Naive thymus-derived CD8-positive, alpha-beta T cell (primary cell): ENCODE results near the gene NONO. TPM values are rescaled to one million over a fixed set of nuclear protein-coding genes. Genes with fewer than 3 reads are reported as not detected.
A peak's percentile ranks its signal among the peaks of the same experiment; 100 is the strongest.
"Not testable (repeated sequence)": the region's sequence is repeated elsewhere in the genome, so short reads cannot be mapped to it uniquely, and the experiment has no call there.

Experiments
- ATAC-seq, 2 donors: fragments of 150-1000 bp; cut with Tn5 transposase in 1 of 2; sonication (Bioruptor Pico), chemical (Tn5 transposase) in 1 of 2; 1 replicate in 1 of 2; 2 replicates in 1 of 2; pipeline ENCODE4 v1.10.0; 2021; ENCODE audit warnings: mild to moderate bottlenecking in 2 of 2, moderate library complexity in 2 of 2
- POLR2A ChIA-PET: fragments of 350-600 bp; sonication (Branson Sonifier 250); formaldehyde crosslinking; loops from one replicate; lab custom pipeline; 2021; ENCODE audit warnings: antibody characterized with exemption; lab: Charles Lee
- DNase-seq, 10 donors: peaks; one replicate each; pipeline versions ENCODE4 v3.0.0 to v3.0.0-alpha.2; 2020 to 2022
- H3K27ac Mint-ChIP-seq, 10 donors: one replicate each; pipeline ENCODE4 v1.8.0; 2020 to 2022; ENCODE audit warnings: mild to moderate bottlenecking in 10 of 10, mixed read lengths in 10 of 10, moderate library complexity in 4 of 10, inconsistent platforms in 1 of 10
- H3K27me3 Mint-ChIP-seq, 5 donors: one replicate each; pipeline ENCODE4 v1.8.0; 2021 to 2022; ENCODE audit warnings: mixed read lengths in 5 of 5
- H3K36me3 Mint-ChIP-seq, 3 donors: one replicate each; pipeline ENCODE4 v1.8.0; 2020 to 2022; ENCODE audit warnings: mixed read lengths in 3 of 3, mild to moderate bottlenecking in 2 of 3, inconsistent platforms in 1 of 3
- H3K4me1 Mint-ChIP-seq, 4 donors: one replicate each; pipeline ENCODE4 v1.8.0; 2021 to 2022; ENCODE audit warnings: mixed read lengths in 4 of 4
- H3K4me3 Mint-ChIP-seq, 10 donors: one replicate each; pipeline ENCODE4 v1.8.0; 2020 to 2022; ENCODE audit warnings: mild to moderate bottlenecking in 10 of 10, mixed read lengths in 10 of 10, moderate library complexity in 6 of 10, inconsistent platforms in 1 of 10
- H3K9me3 Mint-ChIP-seq, 9 donors: one replicate each; pipeline ENCODE4 v1.8.0; 2020 to 2022; ENCODE audit warnings: mixed read lengths in 9 of 9, mild to moderate bottlenecking in 3 of 9, inconsistent platforms in 1 of 9, moderate library complexity in 1 of 9
- polyA plus RNA-seq, 3 donors: library from polyadenylated mRNA; unstranded; fragments of 300-500 nt; fragmentation: Illumina TruSeq; gene quantifications; one replicate each; pipeline ENCODE4 v1.2.3, GENCODE V29; 2021
- total RNA-seq, 8 experiments: library from RNA in 2 of 8; stranded (reverse) in 2 of 8; gene quantifications; one replicate each; pipeline ENCODE4 v1.2.3 and lab custom pipeline; 2021 to 2026

NONO gene
- total and polyA plus RNA-seq, 5 experiments from 2014 or later, result 177 to 387 (median 199) TPM

- no peak for DNase-seq
- no peak overlapping the region for H3K4me3 Mint-ChIP-seq
- H3K27me3 Mint-ChIP-seq, result no peaks in the 10 kb centered on the region
- H3K4me1 Mint-ChIP-seq, result no peaks in the 10 kb centered on the region
- POLR2A ChIA-PET, result no interaction called here
- no peak for ATAC-seq
- peak overlapping the region in 1 of 10 donors; percentile 56 for H3K27ac Mint-ChIP-seq
- H3K36me3 Mint-ChIP-seq, result peaks cover under 1 to 5% (median 2%) of the 10 kb centered on the region in 3 donors
- peaks cover 0 to 4% (median 2%) of the 10 kb centered on the region in 9 donors for H3K9me3 Mint-ChIP-seq
These were observed 38.3 kb downstream of the NONO start for GRCh38 chrX:71321731-71322130.

GRCh38 chrX:71324452-71324851 lies 41.0 kb downstream of the NONO start:
- H3K9me3 Mint-ChIP-seq, result peaks cover 0 to 11% (median 4%) of the 10 kb centered on the region in 9 donors
- POLR2A ChIA-PET, ATAC-seq, H3K27ac Mint-ChIP-seq, DNase-seq, H3K4me1 Mint-ChIP-seq, H3K27me3 Mint-ChIP-seq, H3K4me3 Mint-ChIP-seq: not testable (repeated sequence)
- H3K36me3 Mint-ChIP-seq, result peaks cover 3 to 10% (median 7%) of the 10 kb centered on the region in 3 donors

GRCh38 chrX:71326394-71326793 lies 43.0 kb downstream of the NONO start:
- Mint-ChIP-seq H3K4me1 (no peaks in the 10 kb centered on the region), H3K36me3 (peaks cover 3 to 10% (median 7%) of the 10 kb centered on the region in 3 donors), H3K27ac (no peak overlapping the region), H3K4me3 (no peak overlapping the region), H3K9me3 (peaks cover 0 to 11% (median 4%) of the 10 kb centered on the region in 9 donors), H3K27me3 (no peaks in the 10 kb centered on the region)
- POLR2A ChIA-PET, result no interaction called here
- no peak for DNase-seq
- ATAC-seq, result no peak

GRCh38 chrX:71349151-71349665 lies 65.8 kb downstream of the NONO start:
- H3K4me3 Mint-ChIP-seq, H3K9me3 Mint-ChIP-seq, H3K27me3 Mint-ChIP-seq, POLR2A ChIA-PET, ATAC-seq, H3K27ac Mint-ChIP-seq, H3K36me3 Mint-ChIP-seq, H3K4me1 Mint-ChIP-seq, DNase-seq: not testable (repeated sequence)

- H3K9me3 Mint-ChIP-seq, DNase-seq, H3K27ac Mint-ChIP-seq, H3K4me3 Mint-ChIP-seq, H3K4me1 Mint-ChIP-seq, ATAC-seq, H3K27me3 Mint-ChIP-seq, H3K36me3 Mint-ChIP-seq, POLR2A ChIA-PET: not testable (repeated sequence)
These were observed 66.4 kb downstream of the NONO start for GRCh38 chrX:71349867-71350266.

Other genes starting within 250 kb of the NONO start
- 10 to 100 TPM; 27.9 to 29.8 TPM for gene SNX12, start 215.3 kb upstream of the NONO start, total RNA-seq
- 1 to 10 TPM; 2.4 to 4.2 (median 3.7) TPM for gene SNX12, start 215.3 kb upstream of the NONO start, polyA plus RNA-seq
- gene FOXO4, start 187.8 kb upstream of the NONO start, total RNA-seq, result 10 to 100 TPM; 26.6 to 33.7 TPM
- 1 to 10 TPM; 1.3 to 2.1 (median 1.7) TPM for gene FOXO4, start 187.8 kb upstream of the NONO start, polyA plus RNA-seq
- 10 to 100 TPM; 39.6 to 40.4 TPM for gene CXorf65, start 176.9 kb upstream of the NONO start, total RNA-seq
- 1 to 10 TPM in 1 of 3 donors, not detected in 2; 4.4 TPM for gene CXorf65, start 176.9 kb upstream of the NONO start, polyA plus RNA-seq
- gene IL2RG, start 172.1 kb upstream of the NONO start, total RNA-seq, result 100 to 1,000 TPM; 286 to 301 TPM
- 100 to 1,000 TPM; 920 to 951 (median 948) TPM for gene IL2RG, start 172.1 kb upstream of the NONO start, polyA plus RNA-seq
- gene MED12, start 165.0 kb upstream of the NONO start, total RNA-seq, result 10 to 100 TPM; 79.0 to 80.0 TPM
- gene MED12, start 165.0 kb upstream of the NONO start, polyA plus RNA-seq, result 10 to 100 TPM in 2 of 3 donors, 1 to 10 TPM in 1; 6.6 to 17.0 (median 10.2) TPM
- gene NLGN3, start 138.8 kb upstream of the NONO start, total RNA-seq, result 1 to 10 TPM; 2.7 to 3.1 TPM
- under 1 TPM; 0.06 to 0.25 (median 0.14) TPM for gene NLGN3, start 138.8 kb upstream of the NONO start, polyA plus RNA-seq
- gene GJB1, start 60.4 kb upstream of the NONO start, total RNA-seq, result not detected
- not detected for gene GJB1, start 60.4 kb upstream of the NONO start, polyA plus RNA-seq
- gene ZMYM3, start 29.5 kb upstream of the NONO start, total RNA-seq, result 10 to 100 TPM; 35.3 to 36.0 TPM
- 1 to 10 TPM; 4.8 to 6.5 (median 5.0) TPM for gene ZMYM3, start 29.5 kb upstream of the NONO start, polyA plus RNA-seq
- 1 to 10 TPM; 5.8 to 6.7 TPM for gene ITGB1BP2, start 18.1 kb downstream of the NONO start, total RNA-seq
- gene ITGB1BP2, start 18.1 kb downstream of the NONO start, polyA plus RNA-seq, result not detected
- 10 to 100 TPM; 82.0 to 84.7 TPM for gene TAF1, start 82.7 kb downstream of the NONO start, total RNA-seq
- gene TAF1, start 82.7 kb downstream of the NONO start, polyA plus RNA-seq, result 10 to 100 TPM in 1 of 3 donors, 1 to 10 TPM in 2; 4.3 to 10.2 (median 9.9) TPM
- gene OGT, start 249.5 kb downstream of the NONO start, total RNA-seq, result 100 to 1,000 TPM; 636 to 675 TPM
- 10 to 100 TPM; 29.7 to 32.7 (median 31.3) TPM for gene OGT, start 249.5 kb downstream of the NONO start, polyA plus RNA-seq